ENCODE results near the gene ITGB5.

Gene ITGB5

DNA sequence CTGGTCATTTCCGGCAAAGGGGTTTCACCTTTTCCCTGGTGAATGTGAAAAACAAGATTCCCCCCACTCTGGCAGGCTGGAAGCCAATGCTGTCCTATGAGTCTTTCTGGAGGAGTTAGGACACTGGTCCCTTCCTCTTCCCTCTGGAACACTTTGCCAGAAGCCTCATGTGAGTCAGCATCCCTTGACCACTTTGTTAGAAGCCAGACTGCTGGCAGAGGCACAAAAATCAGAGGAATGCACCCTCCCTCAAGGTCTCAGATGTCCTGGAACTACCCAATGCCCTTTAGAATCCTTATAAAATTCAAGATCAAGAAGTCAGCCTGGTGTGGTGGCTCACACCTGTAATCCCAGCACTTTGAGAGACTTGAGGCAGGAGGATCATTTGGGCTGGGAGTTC is 26.6 kb downstream of the ITGB5 start:
- peak; percentile 96 for DNase-seq (ENCODE audit: low read depth)

- no peak for DNase-seq (ENCODE audit: low read depth)
Measured at GRCh38 chr3:124859025-124859424, 28.1 kb downstream of the ITGB5 start.

DNA sequence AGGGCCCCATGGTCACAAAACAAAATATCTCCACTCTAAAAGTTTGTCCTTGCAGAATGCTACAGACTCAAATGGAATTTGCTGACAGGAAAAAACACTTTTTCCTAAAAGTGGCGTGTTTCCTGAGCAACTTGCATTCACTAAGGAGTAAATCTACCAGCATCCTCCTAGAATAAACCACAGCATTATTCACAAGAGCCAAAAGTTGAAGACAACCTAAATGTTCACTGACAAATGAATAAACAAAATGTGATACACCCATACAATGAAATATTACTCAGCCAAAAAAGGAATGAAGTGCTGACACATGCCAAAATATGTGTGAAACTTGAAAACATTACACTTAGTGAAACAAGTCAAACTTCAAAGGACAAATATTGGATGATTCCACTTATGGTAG is 28.9 kb downstream of the ITGB5 start:
- no peak for DNase-seq (ENCODE audit: low read depth)

- DNase-seq (ENCODE audit: low read depth): no peak
Measured at GRCh38 chr3:124856677-124857076, 30.5 kb downstream of the ITGB5 start.

DNA sequence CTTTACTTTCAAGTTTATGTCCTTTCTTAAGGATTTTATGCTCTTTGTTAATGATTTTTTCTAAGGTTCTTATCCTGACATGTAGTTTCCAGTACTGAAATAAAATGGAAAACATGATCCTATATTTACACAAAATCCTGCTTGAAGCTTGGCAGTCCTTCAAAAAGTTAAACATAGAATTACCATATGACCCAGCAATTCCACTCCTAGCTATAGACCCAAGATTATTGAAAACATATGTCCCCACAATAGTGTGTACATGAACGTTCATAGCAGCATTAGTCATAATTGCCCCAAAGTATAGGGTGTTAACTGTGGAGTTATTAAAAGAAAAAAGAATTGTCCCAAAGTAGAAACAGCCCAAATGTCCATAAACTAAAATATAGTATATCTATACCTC is 33.2 kb downstream of the ITGB5 start:
- DNase-seq (ENCODE audit: low read depth): no peak

- DNase-seq (ENCODE audit: low read depth): no peak
Measured at GRCh38 chr3:124853446-124853845, 33.7 kb downstream of the ITGB5 start.

GRCh38 chr3:124851905-124852304 is 35.3 kb downstream of the ITGB5 start:
- no peak for DNase-seq (ENCODE audit: low read depth)

DNA sequence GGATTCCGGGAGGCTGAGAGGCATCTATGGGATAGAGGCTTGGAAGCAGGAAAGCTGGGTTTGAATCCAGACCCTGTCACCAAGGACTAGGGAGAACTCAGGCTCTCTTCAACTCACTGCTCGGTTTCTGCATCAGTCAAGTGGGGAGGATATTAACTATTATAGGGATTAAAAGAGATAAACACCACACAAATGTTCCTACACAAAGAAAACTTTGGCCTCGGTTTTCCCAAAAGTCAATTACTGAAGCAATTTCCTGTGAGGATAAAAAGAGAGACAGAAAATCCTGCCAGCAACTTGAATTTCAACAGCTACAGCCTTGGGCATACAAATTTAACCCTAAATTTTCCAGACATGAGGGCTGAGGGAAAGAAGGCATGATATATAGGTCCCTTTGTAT is 36.0 kb downstream of the ITGB5 start:
- DNase-seq (ENCODE audit: low read depth): no peak

- DNase-seq (ENCODE audit: low read depth): no peak
Measured at GRCh38 chr3:124850633-124851032, 36.5 kb downstream of the ITGB5 start.

DNA sequence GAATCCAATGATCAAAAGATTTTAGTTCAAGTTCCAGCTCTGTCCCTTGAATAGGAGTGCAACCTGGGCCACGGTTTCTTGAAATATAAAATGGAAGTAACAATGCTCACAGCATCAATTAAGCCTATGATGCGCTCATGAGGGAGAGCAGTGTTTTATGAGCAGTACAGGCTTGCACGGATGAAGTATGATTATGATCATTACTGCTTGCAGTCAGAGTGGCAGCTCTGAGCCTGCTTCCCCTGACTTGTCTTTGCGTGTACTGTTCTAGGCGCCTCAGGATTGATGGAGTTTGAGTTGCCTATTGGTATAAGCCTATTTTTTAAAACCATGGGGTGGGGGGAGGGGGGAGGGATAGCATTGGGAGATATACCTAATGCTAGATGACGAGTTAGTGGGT is 37.0 kb downstream of the ITGB5 start:
- no peak for DNase-seq (ENCODE audit: low read depth)

- no peak for DNase-seq (ENCODE audit: low read depth)
Measured at GRCh38 chr3:124848300-124848699, 38.9 kb downstream of the ITGB5 start.

DNA sequence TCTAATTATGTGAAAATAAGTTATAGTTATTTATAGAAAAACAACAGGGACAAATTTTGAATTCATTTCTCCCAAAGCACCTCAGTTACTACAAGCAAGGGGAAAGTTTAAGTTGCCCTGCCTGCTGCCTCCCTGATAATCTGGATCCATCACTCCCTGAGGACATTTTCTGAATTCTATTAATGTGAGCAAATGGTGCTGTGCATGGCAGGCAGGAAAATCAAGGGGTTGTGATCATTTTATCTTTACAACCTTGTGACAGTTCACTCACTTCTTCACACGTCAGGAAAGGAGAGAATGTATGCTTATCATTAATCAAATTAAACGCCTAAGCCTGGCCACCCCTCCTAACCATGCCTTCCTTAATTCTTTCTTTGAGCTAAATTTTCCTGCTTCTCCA is 39.3 kb downstream of the ITGB5 start:
- DNase-seq (ENCODE audit: low read depth): no peak

GRCh38 chr3:124847051-124847450 is 40.1 kb downstream of the ITGB5 start:
- no peak for DNase-seq (ENCODE audit: low read depth)

DNA sequence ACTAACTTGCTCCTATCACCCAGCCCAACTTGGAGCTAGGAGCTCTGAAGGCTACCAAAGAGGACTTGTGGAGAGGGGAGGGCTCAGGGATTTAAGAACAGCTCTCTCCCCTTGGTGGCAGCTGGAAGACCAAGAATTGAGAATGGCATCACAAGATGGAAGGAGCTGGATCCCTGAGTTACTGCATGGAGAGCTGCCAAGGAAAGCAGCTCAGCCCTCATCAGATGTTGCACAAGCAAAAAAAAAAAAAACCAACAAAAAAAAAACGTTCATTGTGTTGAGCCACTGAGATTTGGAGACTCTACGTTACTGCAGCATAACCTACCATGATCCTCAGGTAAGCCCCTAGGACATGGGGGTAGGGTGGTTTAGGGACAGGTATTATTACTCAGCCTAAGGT is 41.0 kb downstream of the ITGB5 start:
- no peak for DNase-seq (ENCODE audit: low read depth)

GRCh38 chr3:124845406-124845805 is 41.8 kb downstream of the ITGB5 start:
- peak; percentile 85 for DNase-seq (ENCODE audit: low read depth)

DNA sequence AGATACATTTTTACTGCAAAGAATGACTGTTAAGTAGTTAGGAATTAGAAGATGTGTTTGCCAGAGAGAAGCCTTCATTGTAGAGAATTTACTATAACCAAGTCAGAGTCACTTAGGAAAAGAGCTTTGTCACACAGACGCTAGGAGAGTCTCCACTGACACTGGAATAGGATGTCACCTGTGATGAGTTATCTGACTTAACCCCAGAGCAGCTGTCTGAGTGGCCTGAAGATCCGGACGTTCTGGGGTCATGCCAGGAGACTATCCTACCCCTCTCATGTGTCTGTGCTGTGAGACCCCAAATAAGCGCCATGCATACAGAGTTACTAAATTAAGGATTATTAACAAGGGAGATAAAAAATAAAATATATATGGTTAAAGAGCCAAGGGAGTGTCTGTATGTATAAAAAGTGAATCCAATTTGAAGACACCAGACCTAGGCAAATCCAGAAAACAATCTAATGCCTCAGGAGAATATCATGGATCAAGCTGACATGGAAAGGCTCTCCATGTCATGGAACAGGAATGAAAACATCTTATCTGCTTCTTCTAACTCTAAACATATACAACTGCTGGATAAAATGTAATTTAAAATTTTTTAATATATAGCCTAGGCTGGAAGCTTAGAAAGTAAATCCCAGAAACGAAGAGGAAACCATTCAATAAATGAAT is 43.5 kb downstream of the ITGB5 start:
- no peak for DNase-seq (ENCODE audit: low read depth)

DNA sequence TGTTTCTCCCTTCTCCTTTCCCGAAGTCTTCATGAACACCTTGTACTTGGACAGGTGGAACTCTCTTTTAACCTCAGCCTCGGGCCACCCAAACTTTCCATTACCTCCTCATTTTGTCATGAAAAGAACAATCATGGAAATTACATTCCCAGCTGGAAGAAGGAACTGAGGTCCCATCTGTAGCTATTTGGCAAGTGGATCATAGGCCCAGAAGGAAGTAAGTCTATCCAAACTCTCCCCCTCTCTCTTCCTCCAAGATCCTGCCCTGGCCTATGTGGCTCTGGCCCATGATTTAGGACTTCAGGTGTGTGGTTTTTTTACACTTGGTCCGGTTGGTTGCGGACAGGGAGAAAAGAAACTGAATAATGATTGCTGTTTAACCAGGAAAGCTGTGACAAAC is 44.1 kb downstream of the ITGB5 start:
- DNase-seq (ENCODE audit: low read depth): no peak

GRCh38 chr3:124841517-124841916 is 45.6 kb downstream of the ITGB5 start:
- no peak for DNase-seq (ENCODE audit: low read depth)

DNA sequence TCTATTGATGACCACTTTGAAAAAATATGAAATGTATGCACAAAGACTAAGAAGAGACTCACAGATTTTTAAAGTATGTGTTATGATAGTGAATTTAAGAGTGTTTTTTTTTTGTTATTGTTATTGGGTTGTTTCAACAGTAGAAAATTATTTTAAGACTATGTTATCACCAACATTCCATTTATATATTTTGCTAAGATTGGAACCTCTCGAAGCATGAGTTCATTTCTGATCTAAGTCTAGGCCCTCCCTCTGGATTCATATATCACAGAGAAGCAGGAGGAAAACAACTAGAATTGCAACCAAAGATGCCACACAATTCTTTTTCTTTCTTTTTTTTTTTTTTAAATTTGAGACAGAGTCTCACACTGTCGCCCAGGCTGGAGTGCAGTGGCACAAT is 46.8 kb downstream of the ITGB5 start:
- no peak for DNase-seq (ENCODE audit: low read depth)

GRCh38 chr3:124839896-124840295 is 47.3 kb downstream of the ITGB5 start:
- no peak for DNase-seq (ENCODE audit: low read depth)

- no peak for DNase-seq (ENCODE audit: low read depth)
Measured at GRCh38 chr3:124838963-124839362, 48.2 kb downstream of the ITGB5 start.

GRCh38 chr3:124837730-124838186 is 49.4 kb downstream of the ITGB5 start:
- DNase-seq (ENCODE audit: low read depth): no peak

DNA sequence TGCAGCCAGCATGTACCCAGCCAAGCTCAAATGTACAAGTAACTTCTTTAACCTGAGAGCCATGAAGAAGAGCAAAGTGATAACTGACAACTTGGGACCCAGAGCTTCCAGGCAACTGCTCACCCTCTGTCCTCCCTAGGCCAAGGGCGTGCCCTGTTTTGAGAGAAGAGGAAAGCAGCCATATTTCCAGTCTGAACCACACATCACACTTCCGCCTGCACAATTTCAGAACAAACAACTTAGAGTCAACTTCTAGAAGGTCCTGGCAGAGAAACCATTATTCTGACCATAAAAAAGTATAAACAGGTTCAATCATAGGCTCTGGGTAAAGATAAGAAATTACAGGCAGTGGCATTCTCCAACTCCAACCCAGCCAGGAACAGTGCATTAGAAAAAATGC is 50.1 kb downstream of the ITGB5 start:
- no peak for DNase-seq (ENCODE audit: low read depth)

DNA sequence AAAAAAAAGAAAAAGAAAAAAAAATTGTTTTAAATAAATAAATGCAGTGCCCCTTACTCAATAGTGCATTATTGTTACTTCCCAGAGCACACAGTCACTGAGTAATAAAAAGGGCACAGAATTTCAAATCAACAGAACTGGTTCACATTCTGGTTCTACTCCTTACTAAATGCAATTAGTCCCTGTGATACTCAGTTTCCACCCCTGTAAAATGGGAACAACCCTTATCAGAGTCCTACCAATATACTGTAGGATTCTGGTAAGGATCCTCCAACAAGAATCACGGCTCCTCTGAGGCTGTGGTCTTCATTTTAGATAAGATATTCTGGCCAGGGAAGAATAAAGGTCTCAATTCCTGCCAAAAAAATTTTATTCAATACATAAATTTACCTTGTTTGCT is 50.7 kb downstream of the ITGB5 start:
- DNase-seq (ENCODE audit: low read depth): no peak
